SK-N-MC (cell line): ENCODE measurements around the gene GRIFIN.

Experiments used
- DNase-seq: peaks from one replicate; pipeline ENCODE4 v3.0.0-alpha.2; 2011; ENCODE audit warnings: low read depth, low spot score
- H3K27ac ChIP-seq: fragments of 200-600 bp; sonication (generic); 2 replicates; pipeline ENCODE4 v1.5.1; 2016; ENCODE audit warnings: mixed run types
- H3K36me3 ChIP-seq: fragments of 200-600 bp; sonication (generic); 2 replicates; pipeline ENCODE4 v1.6.1; 2017; ENCODE audit warnings: antibody characterized with exemption, low read length, mixed read lengths; ENCODE audit not compliant: insufficient read depth
- H3K4me3 ChIP-seq: fragments of 200-600 bp; sonication (generic); 2 replicates; pipeline ENCODE4 v1.5.1; 2016
- H3K9ac ChIP-seq: fragments of 200-600 bp; sonication (generic); 2 replicates; pipeline ENCODE4 v1.8.0; 2017; ENCODE audit warnings: mixed run types, mixed read lengths; ENCODE audit not compliant: insufficient read length
- H3K9me3 ChIP-seq: fragments of 200-600 bp; sonication (generic); 2 replicates; pipeline ENCODE4 v1.6.1; 2017; ENCODE audit warnings: low read depth, mild to moderate bottlenecking, antibody characterized with exemption, low read length, moderate library complexity, mixed read lengths
- EZH2 ChIP-seq: fragments of 200-600 bp; sonication (generic); IDR thresholded peaks from one replicate; pipeline ENCODE4 v1.6.1; 2017; ENCODE audit warnings: antibody characterized with exemption
- FOXP2 ChIP-seq: optimal IDR thresholded peaks from 2 replicates; pipeline ENCODE3; 2011; ENCODE audit warnings: mild to moderate bottlenecking, moderate library complexity; ENCODE audit not compliant: insufficient read depth; ENCODE audit errors: extremely low read length, control extremely low read depth
- POLR2AphosphoS5 ChIP-seq: IDR thresholded peaks from 2 replicates; pipeline ENCODE4 v1.6.1; 2012; ENCODE audit warnings: mild to moderate bottlenecking, low read depth, low read length, borderline replicate concordance

GRIFIN gene

DNA sequence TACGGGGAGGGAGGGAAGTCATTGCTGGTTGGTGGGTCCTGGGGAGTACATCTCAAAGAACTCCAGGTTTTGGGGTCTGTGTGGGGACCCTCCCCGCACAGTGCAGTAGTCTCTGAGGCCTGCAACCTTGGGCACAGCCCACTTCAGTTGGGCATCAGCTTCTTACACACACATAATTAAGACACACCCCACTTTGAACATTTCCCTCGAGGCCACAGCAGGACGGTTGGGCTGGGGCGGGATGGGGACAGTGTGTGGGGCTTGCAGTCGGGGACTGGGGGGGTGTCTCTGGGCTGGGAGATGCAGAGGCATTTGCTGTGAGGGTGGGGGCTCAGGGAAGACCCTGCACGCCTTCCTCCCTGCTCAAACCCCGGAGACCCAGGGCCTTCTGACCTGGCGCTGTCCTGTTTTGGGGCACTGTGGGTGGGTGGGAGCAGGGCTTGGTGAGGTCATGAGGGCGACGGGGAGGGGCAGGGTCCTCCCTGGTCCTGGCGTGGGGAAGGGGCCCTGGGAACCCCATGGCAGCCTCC, 44.6 kb upstream of the GRIFIN start:
- Histone ChIP-seq H3K27ac (no peak overlapping the region), H3K9ac (no peak overlapping the region), H3K36me3 (no peaks in the 10 kb centered on the region), H3K4me3 (peak overlapping the region; percentile 76), H3K9me3 (no peaks in the 10 kb centered on the region)
- TF ChIP-seq POLR2AphosphoS5, result no peak
- no peak for TF ChIP-seq FOXP2
- TF ChIP-seq EZH2, result no peak
- DNase-seq, result no peak

DNA sequence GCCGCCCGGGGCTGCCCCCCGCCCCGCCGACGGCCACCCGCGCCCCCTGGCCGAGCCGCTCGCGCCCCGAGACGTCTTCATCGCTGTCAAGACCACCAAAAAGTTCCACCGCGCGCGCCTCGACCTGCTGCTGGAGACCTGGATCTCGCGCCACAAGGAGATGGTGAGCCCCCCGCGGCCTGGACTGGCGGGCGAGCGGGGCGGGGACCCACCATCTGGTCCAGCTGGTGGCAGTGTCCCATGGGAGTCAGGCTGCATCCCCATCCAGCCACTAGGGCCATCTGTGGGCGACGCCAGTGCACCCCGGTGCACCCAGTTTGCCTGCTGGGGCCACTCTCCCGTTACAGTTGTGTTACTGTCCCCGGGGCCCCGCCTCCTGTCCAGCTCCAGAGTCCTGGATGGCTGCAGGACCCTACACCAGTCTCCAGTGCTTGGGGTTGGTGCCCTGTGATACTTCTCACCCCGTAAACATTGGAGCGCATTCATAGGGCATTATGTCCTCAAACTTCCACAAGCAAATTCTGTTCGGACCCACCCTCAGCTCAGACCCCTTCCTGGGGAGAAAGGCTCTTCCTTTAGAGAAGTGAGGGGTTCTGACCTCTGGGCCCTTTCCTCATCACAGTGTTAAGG, 44.0 kb upstream of the GRIFIN start:
- no peaks in the 10 kb centered on the region for H3K9me3 ChIP-seq
- no peak for DNase-seq
- H3K36me3 ChIP-seq, result no peaks in the 10 kb centered on the region
- TF ChIP-seq EZH2 (no peak), POLR2AphosphoS5 (no peak)
- H3K9ac ChIP-seq, result no peak overlapping the region
- H3K4me3 ChIP-seq, result peak overlapping the region; percentile 76
- no peak overlapping the region for H3K27ac ChIP-seq

DNA sequence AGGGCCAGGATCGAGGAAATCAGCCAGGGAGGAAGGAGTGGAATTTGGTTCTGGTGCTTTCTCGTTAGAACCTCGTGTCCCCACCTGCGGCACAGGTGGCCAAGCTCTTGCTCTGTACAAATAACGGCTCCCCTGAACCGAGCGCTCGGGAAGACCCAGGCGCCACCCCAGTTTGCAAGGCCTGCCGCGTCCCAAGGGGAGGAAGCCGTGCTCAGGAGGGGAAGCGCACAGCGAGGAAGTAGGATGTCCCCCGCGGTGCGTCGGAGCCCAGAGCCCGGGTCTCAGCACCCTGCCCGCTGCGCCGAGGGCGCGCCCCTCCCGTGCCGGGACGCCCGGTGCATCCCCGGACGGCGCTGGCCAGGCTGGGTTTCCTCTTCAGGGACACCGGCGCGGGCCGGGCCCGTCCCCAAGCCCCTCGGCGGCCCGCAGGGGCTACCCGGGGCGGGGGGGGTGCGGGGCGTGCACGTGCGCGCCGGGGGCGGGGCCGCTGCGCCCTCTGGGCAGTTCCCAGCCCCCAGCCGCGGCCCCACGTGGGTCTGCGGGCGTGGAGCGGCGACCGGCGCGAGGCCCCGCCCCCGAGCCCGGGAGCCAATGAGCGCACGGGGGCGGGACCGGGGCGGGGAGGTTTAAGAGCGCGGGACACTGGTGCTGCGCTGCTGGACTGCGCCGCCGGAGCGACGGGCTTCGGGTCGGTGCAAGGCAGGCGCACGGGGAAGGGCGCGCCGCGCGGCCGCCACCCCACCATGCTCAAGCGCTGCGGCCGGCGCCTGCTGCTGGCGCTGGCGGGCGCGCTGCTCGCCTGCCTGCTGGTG, 43.1 kb upstream of the GRIFIN start, which contains the start of gene LFNG:
Gene LFNG, plus strand, starts transcription at position 656 of the 812 bp plus-strand sequence. Its CDS starts 88 bp downstream, at position 744.
- Histone ChIP-seq H3K9ac (peak within 1 kb of the TSS; percentile 32), H3K9me3 (no peaks in the 10 kb centered on the region), H3K36me3 (no peaks in the 10 kb centered on the region), H3K27ac (no peak within 1 kb of the TSS), H3K4me3 (peak within 1 kb of the TSS; percentile 76)
- no peak for TF ChIP-seq EZH2
- TF ChIP-seq FOXP2, result no peak
- peak; percentile 81 for TF ChIP-seq POLR2AphosphoS5
- no peak for DNase-seq

DNA sequence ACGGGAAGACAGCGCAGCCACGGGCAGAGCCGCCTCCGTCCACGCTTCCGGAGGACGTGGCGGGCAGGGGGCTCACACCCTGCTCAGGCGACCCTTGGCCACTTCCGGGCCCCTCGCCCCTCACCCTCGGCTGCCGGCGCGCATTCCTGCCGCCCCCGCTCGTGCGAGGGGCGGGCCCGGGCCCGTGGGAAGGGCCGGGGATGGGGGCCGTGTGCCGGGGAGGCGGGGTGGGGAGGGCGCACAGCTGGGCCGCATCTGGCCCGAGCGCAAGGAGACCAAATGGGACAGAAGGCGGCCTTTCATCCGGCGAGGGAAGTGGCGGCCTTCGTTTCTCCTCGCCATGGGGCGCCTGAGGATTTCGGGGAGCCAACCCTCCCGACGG, 42.5 kb upstream of the GRIFIN start:
- TF ChIP-seq POLR2AphosphoS5 (no peak), EZH2 (no peak), FOXP2 (no peak)
- H3K27ac ChIP-seq, result no peak overlapping the region
- H3K36me3 ChIP-seq, result no peaks in the 10 kb centered on the region
- H3K9ac ChIP-seq, result no peak overlapping the region
- no peaks in the 10 kb centered on the region for H3K9me3 ChIP-seq
- H3K4me3 ChIP-seq, result peak overlapping the region; percentile 75
- no peak for DNase-seq

DNA sequence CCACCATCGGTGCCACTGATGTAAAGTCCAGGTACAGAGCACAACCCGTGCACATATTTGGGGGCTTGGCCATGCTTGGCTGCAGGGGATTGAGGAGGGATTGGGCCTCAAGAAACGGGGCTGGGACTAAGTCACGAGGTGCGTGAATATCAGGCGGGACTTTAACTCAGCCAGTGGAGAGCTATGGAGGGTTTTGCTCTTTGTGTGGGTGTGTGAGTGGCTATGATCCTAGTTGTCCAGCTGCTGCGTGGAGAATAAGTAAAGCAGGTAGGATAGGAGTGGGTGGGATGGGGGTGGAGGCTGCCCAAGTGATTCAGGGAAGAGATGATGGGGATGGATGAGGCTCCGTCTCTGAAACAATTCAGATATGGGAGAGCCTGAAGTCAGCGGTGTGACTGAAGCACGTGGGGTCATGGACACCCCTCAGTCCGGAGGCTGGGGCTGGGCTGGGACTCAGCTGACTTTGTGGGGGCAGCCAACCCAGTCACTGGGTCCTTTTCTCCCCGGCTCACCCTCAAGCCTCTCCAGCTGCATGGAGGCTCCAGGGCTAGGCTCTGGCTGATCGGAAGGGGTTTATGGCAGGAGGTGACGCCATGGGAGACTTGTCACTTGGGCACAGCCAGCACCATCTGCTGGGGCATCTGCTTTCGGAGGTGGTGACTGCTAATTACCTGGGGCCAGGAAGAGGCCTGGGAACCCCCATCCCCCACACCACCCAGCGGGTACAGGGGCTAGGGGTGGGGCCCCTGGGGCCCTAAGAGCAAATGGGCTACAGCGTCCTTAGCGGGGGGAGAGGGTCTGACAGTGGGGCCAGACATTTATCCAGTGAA, 41.7 kb upstream of the GRIFIN start:
- Histone ChIP-seq H3K27ac (no peak overlapping the region), H3K9me3 (no peaks in the 10 kb centered on the region), H3K9ac (no peak overlapping the region), H3K36me3 (no peaks in the 10 kb centered on the region), H3K4me3 (no peak overlapping the region)
- no peak for DNase-seq
- TF ChIP-seq FOXP2, result no peak
- TF ChIP-seq POLR2AphosphoS5, result no peak
- TF ChIP-seq EZH2, result no peak

DNA sequence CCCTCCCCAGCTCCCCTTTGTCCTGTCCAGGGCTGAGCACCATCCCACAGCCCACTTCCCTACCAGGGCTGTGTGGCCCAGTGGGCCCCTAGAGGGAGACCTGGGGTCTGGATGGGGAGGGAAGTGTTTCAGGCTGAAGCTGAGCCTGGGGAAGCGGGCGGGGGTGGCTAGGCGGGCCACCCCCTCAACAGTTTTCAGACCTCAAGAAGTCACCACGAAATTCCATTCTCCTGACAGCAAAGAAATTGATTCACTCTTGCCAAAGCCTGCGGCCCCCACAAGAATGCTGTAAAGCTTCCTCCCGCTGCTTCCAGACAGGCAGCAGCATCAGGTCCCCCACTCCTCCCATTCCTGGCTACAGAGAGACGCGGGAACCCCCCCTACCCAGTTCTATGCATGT, 40.8 kb upstream of the GRIFIN start:
- H3K9me3 ChIP-seq, result no peaks in the 10 kb centered on the region
- DNase-seq, result no peak
- TF ChIP-seq POLR2AphosphoS5 (no peak), EZH2 (no peak), FOXP2 (no peak)
- H3K27ac ChIP-seq, result 0 out of 2 replicates have a peak overlapping the region, but pooled peaks have one; percentile 17
- H3K9ac ChIP-seq, result no peak overlapping the region
- H3K36me3 ChIP-seq, result no peaks in the 10 kb centered on the region
- H3K4me3 ChIP-seq, result no peak overlapping the region

DNA sequence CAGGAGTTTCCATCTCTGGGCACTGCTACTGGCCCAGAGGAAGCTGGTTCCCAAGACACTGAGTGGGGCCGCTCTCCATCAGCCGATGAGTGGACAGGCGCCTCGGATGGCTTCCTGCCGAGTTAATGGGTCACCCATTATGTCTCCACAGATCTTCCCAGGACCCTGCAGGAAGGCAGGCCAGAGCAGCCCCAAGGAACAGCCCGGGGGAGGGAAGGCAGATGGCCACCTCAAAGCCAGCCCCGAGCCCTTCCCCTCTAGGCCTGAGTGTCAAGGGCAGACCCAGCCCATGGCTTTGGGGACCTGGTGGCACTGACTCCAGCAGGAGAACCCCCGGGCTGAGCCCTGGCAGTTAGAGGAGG, 40.0 kb upstream of the GRIFIN start:
- Histone ChIP-seq H3K9me3 (no peaks in the 10 kb centered on the region), H3K36me3 (no peaks in the 10 kb centered on the region), H3K4me3 (no peak overlapping the region), H3K9ac (no peak overlapping the region), H3K27ac (no peak overlapping the region)
- no peak for DNase-seq
- no peak for TF ChIP-seq POLR2AphosphoS5
- TF ChIP-seq FOXP2, result no peak
- TF ChIP-seq EZH2, result no peak
